Neural cell (in vitro differentiated cells): ENCODE data around the gene PIGA. TPM values are rescaled to one million over a fixed set of nuclear protein-coding genes. Genes with fewer than 3 reads are reported as not detected.

ENCODE experiments used
- H2AFZ ChIP-seq: fragments of 200-600, 300-800 bp; sonication (generic), shearing (Covaris generic); 2 replicates; pipeline ENCODE4 v1.6.0; 2014; ENCODE audit warnings: low read depth, mild to moderate bottlenecking, antibody characterized with exemption, low read length, moderate library complexity
- H3F3A ChIP-seq: fragments of 200-600 bp; shearing (Covaris generic); 2 replicates; pipeline ENCODE4 v1.6.1; 2016; ENCODE audit warnings: mild to moderate bottlenecking, moderate library complexity, mixed read lengths, antibody characterized with exemption, low read length; ENCODE audit not compliant: insufficient read depth, poor library complexity, severe bottlenecking
- H3K27ac ChIP-seq: fragments of 200-600, 300-800 bp; sonication (generic), shearing (Covaris generic); 2 replicates; pipeline ENCODE4 v1.5.1; 2014; ENCODE audit warnings: mild to moderate bottlenecking, low read length, moderate library complexity
- H3K27me3 ChIP-seq: fragments of 300-800, 200-600 bp; sonication (generic), shearing (Covaris generic); 2 replicates; pipeline ENCODE4 v1.6.0; 2014; ENCODE audit warnings: mild to moderate bottlenecking, low read depth, low read length, moderate library complexity; ENCODE audit not compliant: insufficient read depth
- H3K36me3 ChIP-seq: fragments of 300-800, 200-600 bp; sonication (generic), shearing (Covaris generic); 2 replicates; pipeline ENCODE4 v1.5.1; 2014; ENCODE audit warnings: mild to moderate bottlenecking, antibody characterized with exemption, low read length, moderate library complexity; ENCODE audit not compliant: insufficient read depth
- H3K4me2 ChIP-seq: fragments of 300-800, 200-600 bp; sonication (generic), shearing (Covaris generic); 2 replicates; pipeline ENCODE4 v1.6.0; 2014; ENCODE audit warnings: mild to moderate bottlenecking, low read length
- H3K4me3 ChIP-seq: fragments of 300-800, 200-600 bp; sonication (generic), shearing (Covaris generic); 2 replicates; pipeline ENCODE4 v1.5.1; 2014; ENCODE audit warnings: mild to moderate bottlenecking, low read length, moderate library complexity
- H3K79me2 ChIP-seq: fragments of 200-600 bp; shearing (Covaris generic); replicated peaks from 2 replicates; pipeline ENCODE4 v1.6.0; 2014; ENCODE audit warnings: mild to moderate bottlenecking, low read length, moderate library complexity; ENCODE audit not compliant: insufficient read depth
- H3K9ac ChIP-seq: fragments of 300-800, 200-600 bp; sonication (generic), shearing (Covaris generic); 2 replicates; pipeline ENCODE4 v1.6.1; 2016; ENCODE audit warnings: mild to moderate bottlenecking, low read length, mixed read lengths
- H3K9me2 ChIP-seq: fragments of 200-600 bp; shearing (Covaris generic); 2 replicates; pipeline ENCODE4 v1.6.1; 2016; ENCODE audit warnings: mild to moderate bottlenecking, low read length, mixed read lengths; ENCODE audit not compliant: insufficient read depth
- H3K9me3 ChIP-seq: fragments of 200-600, 300-800 bp; sonication (generic), shearing (Covaris generic); 2 replicates; pipeline ENCODE4 v1.6.1; 2016; ENCODE audit warnings: mild to moderate bottlenecking, mixed run types, low read length, moderate library complexity, mixed read lengths
- H4K20me1 ChIP-seq: fragments of 200-600 bp; shearing (Covaris generic); 2 replicates; pipeline ENCODE4 v1.6.1; 2016; ENCODE audit warnings: mild to moderate bottlenecking, mixed run types; ENCODE audit not compliant: insufficient read depth
- CTCF ChIP-seq: fragments of 450-650 bp; IDR thresholded peaks from 2 replicates; pipeline ENCODE4 v1.5.1; 2014; ENCODE audit warnings: antibody characterized with exemption, mild to moderate bottlenecking, moderate library complexity; ENCODE audit not compliant: poor library complexity, severe bottlenecking
- EP300 ChIP-seq: fragments of 450-650 bp; conservative IDR thresholded peaks from 2 replicates; pipeline ENCODE4 v1.6.1; 2014; ENCODE audit warnings: antibody characterized with exemption, mild to moderate bottlenecking, moderate library complexity; ENCODE audit not compliant: poor library complexity, severe bottlenecking
- EZH2 ChIP-seq: fragments of 200-600, 300-800 bp; shearing (Covaris generic), sonication (generic); IDR thresholded peaks from 2 replicates; pipeline ENCODE4 v1.6.1; 2014; ENCODE audit warnings: antibody characterized with exemption, low read length, borderline replicate concordance, mild to moderate bottlenecking; ENCODE audit not compliant: insufficient read depth, poor library complexity, severe bottlenecking
- MXI1 ChIP-seq: fragments of 450-650 bp; conservative IDR thresholded peaks from 2 replicates; pipeline ENCODE4 v1.6.1; 2014; ENCODE audit warnings: antibody characterized with exemption, mild to moderate bottlenecking; ENCODE audit not compliant: poor library complexity, severe bottlenecking
- POLR2AphosphoS5 ChIP-seq: IDR thresholded peaks from 2 replicates; pipeline ENCODE4 v1.6.1; 2012
- RAD21 ChIP-seq: fragments of 450-650 bp; conservative IDR thresholded peaks from 2 replicates; pipeline ENCODE4 v1.6.1; 2014; ENCODE audit warnings: antibody characterized with exemption, mild to moderate bottlenecking, moderate library complexity
- REST ChIP-seq: IDR thresholded peaks from 2 replicates; pipeline ENCODE4 v1.6.1; 2012; ENCODE audit warnings: borderline replicate concordance
- SMC3 ChIP-seq: fragments of 450-650 bp; conservative IDR thresholded peaks from 2 replicates; pipeline ENCODE4 v1.6.1; 2014; ENCODE audit warnings: antibody characterized with exemption, mild to moderate bottlenecking, moderate library complexity; ENCODE audit not compliant: poor library complexity
- TAF1 ChIP-seq: IDR thresholded peaks from 2 replicates; pipeline ENCODE4 v1.6.1; 2012; ENCODE audit warnings: low read depth
- polyA plus RNA-seq: library from polyadenylated mRNA; depleted of rRNA; stranded (reverse); fragments of >200 nt; gene quantifications from 2 replicates; pipeline ENCODE4 v1.2.3, GENCODE V29; 2014

The PIGA gene
- polyA plus RNA-seq, 1 donor from 2014 or later = 17.5 TPM

GRCh38 chrX:15271757-15272156 lies 63.6 kb downstream of the PIGA start:
- Histone ChIP-seq H2AFZ (no peak overlapping the region), H3K9me3 (no peaks in the 10 kb centered on the region), H3K79me2 (no peaks in the 10 kb centered on the region), H3K27ac (no peak overlapping the region), H3K4me3 (no peak overlapping the region), H3K27me3 (no peaks in the 10 kb centered on the region), H3F3A (no peaks in the 10 kb centered on the region), H3K9me2 (no peaks in the 10 kb centered on the region), H4K20me1 (no peaks in the 10 kb centered on the region), H3K9ac (no peak overlapping the region), H3K36me3 (no peaks in the 10 kb centered on the region), H3K4me2 (no peak overlapping the region)
- no peak for TF ChIP-seq CTCF
- TF ChIP-seq RAD21 = no peak
- no peak for TF ChIP-seq EP300
- TF ChIP-seq SMC3 = no peak
- no peak for TF ChIP-seq EZH2
- no peak for TF ChIP-seq REST
- no peak for TF ChIP-seq POLR2AphosphoS5
- no peak for TF ChIP-seq TAF1
- no peak for TF ChIP-seq MXI1

- no peak within 1 kb of the TSS for H2AFZ ChIP-seq
- no peak within 1 kb of the TSS for H3K9ac ChIP-seq
- no peaks in the 10 kb centered on the region for H4K20me1 ChIP-seq
- H3K36me3 ChIP-seq = no peaks in the 10 kb centered on the region
- TF ChIP-seq SMC3 (no peak), REST (no peak)
- no peaks in the 10 kb centered on the region for H3F3A ChIP-seq
- no peaks in the 10 kb centered on the region for H3K9me3 ChIP-seq
- H3K27ac ChIP-seq = no peak within 1 kb of the TSS
- no peak within 1 kb of the TSS for H3K4me3 ChIP-seq
- H3K4me2 ChIP-seq = no peak within 1 kb of the TSS
- H3K9me2 ChIP-seq = no peaks in the 10 kb centered on the region
- no peaks in the 10 kb centered on the region for H3K27me3 ChIP-seq
- no peaks in the 10 kb centered on the region for H3K79me2 ChIP-seq
Measured at GRCh38 chrX:15269618-15270521, 65.5 kb downstream of the PIGA start, which contains the start of gene ASB9. TSS of gene ASB9 (minus strand) at chrX:15270083. CDS start at chrX:15269874, 209 bp downstream.
